ENCODE measurements around the gene GSDMA.

- no peak for TF ChIP-seq CTCF (tag by site-specific recombination; IDR thresholded peaks at IDR 0.05)
- no peak for TF ChIP-seq ZNF175 (tag by site-specific recombination; IDR thresholded peaks at IDR 0.05)
- no peak for TF ChIP-seq ZEB2 (tag by site-specific recombination; IDR thresholded peaks at IDR 0.05)
- TF ChIP-seq GLI4 (tag by site-specific recombination; IDR thresholded peaks at IDR 0.05): no peak
- TF ChIP-seq ZNF785 (tag by site-specific recombination; IDR thresholded peaks at IDR 0.05): no peak
- no peak for TF ChIP-seq ZNF670 (tag by site-specific recombination; IDR thresholded peaks at IDR 0.05; ENCODE audit: low read depth)
- TF ChIP-seq ZNF658 (tag by site-specific recombination; IDR thresholded peaks at IDR 0.05): no peak
- TF ChIP-seq, protein P1, sequence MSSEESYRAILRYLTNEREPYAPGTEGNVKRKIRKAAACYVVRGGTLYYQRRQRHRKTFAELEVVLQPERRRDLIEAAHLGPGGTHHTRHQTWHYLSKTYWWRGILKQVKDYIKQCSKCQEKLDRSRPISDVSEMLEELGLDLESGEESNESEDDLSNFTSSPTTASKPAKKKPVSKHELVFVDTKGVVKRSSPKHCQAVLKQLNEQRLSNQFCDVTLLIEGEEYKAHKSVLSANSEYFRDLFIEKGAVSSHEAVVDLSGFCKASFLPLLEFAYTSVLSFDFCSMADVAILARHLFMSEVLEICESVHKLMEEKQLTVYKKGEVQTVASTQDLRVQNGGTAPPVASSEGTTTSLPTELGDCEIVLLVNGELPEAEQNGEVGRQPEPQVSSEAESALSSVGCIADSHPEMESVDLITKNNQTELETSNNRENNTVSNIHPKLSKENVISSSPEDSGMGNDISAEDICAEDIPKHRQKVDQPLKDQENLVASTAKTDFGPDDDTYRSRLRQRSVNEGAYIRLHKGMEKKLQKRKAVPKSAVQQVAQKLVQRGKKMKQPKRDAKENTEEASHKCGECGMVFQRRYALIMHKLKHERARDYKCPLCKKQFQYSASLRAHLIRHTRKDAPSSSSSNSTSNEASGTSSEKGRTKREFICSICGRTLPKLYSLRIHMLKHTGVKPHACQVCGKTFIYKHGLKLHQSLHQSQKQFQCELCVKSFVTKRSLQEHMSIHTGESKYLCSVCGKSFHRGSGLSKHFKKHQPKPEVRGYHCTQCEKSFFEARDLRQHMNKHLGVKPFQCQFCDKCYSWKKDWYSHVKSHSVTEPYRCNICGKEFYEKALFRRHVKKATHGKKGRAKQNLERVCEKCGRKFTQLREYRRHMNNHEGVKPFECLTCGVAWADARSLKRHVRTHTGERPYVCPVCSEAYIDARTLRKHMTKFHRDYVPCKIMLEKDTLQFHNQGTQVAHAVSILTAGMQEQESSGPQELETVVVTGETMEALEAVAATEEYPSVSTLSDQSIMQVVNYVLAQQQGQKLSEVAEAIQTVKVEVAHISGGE (tag by site-specific recombination; conservative IDR thresholded peaks at IDR 0.05; ENCODE audit: low read depth): no peak
- no peak for TF ChIP-seq TCF7L2 (IDR thresholded peaks at IDR 0.05; ENCODE audit: borderline replicate concordance, low read depth, low read length)
- TF ChIP-seq, protein P2, sequence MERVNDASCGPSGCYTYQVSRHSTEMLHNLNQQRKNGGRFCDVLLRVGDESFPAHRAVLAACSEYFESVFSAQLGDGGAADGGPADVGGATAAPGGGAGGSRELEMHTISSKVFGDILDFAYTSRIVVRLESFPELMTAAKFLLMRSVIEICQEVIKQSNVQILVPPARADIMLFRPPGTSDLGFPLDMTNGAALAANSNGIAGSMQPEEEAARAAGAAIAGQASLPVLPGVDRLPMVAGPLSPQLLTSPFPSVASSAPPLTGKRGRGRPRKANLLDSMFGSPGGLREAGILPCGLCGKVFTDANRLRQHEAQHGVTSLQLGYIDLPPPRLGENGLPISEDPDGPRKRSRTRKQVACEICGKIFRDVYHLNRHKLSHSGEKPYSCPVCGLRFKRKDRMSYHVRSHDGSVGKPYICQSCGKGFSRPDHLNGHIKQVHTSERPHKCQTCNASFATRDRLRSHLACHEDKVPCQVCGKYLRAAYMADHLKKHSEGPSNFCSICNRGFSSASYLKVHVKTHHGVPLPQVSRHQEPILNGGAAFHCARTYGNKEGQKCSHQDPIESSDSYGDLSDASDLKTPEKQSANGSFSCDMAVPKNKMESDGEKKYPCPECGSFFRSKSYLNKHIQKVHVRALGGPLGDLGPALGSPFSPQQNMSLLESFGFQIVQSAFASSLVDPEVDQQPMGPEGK (tag by site-specific recombination; IDR thresholded peaks at IDR 0.05): no peak
- TF ChIP-seq SP2 (tag by site-specific recombination; IDR thresholded peaks at IDR 0.05): no peak
Measured at GRCh38 chr17:40015005-40015997, 52.5 kb downstream of the GSDMA start, which contains the start of gene CSF3.
